ENCODE results near the gene SLC25A39.
A peak's percentile ranks its signal among the peaks of the same experiment; 100 is the strongest.
"Not testable (repeated sequence)": the region's sequence is repeated elsewhere in the genome, so short reads cannot be mapped to it uniquely, and the experiment has no call there.

Gene SLC25A39

DNA sequence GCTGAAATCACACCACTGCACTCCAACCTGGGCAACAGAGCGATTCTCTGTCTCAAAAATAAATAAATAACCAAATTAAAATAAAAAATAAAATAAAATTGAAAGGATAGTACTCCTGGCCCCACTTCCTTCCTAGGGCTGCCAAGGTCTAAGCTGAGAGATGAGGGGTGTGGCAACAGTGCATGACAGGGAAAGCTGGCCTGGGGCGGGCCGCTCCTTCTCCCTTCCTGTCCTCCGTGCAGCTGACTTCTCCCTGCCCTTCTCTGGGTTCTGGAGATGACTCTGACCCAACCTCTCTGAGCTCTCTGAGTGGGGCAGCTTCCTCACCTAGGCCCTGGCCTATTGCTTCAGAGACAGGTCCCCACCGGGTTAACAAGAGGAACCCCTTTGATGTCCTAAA, 8.7 kb upstream of the SLC25A39 start:
- no peak for DNase-seq

DNA sequence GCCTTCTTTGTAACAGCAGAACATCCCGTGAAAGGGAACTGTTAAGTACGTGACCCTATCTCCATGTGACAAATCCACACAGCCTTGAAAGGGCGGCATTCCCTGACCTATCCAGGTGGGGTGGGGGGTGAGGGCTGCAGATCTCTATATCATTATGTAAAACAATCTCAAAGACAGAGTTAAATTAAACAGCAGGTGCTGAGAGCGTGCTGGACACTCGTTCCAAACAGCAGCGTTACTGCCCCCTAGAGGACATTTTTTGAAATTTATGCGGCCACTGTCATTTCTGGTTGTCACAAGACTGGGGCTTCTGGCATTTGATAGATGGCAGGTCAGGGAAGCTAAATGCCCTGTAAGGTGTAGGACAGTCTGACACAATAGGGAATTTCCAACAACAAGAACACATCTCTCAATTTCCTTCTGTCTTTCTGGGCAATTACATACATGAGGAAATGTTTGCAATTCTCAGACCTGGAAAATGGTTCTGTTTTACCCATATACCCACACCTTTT, 6.7 kb upstream of the SLC25A39 start:
- peak; percentile 67 for DNase-seq

DNA sequence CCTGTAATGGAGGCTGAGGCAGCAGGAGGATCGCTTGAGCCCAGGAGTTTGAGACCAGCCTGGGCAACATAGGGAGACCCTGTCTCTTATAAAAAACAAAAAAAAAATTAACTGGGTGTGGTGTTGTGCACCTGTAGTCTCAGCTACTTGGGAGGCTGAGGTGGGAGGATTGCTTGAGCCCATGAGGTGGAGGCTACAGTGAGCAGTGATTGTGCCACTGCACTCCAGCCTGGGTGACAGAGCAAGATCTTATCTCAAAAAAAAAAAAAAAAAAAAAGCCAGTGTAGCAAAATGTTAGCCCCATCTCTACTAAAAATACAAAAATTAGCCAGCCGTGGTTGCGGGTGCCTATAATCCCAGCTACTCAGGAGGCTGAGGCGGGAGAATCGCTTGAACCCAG, 5.6 kb upstream of the SLC25A39 start:
- not testable (repeated sequence) for DNase-seq

DNA sequence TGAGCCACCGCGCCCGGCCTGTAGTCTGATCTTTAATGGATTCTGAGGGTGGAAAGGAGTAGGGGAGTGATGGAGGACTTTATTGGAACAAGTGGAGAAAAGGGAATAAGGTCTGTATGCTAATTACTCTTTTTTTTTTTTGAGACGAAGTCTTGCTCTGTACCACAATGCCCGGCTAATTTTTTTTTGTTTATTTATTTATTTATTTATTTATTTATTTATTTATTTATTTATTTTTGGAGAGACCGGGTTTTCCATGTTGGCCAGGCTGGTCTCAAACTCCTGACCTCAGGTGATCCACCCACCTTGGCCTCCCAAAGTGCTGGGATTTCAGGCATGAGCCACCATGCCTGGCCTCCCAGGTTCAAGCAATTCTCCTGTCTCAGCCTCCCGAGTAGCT, 4.9 kb upstream of the SLC25A39 start:
- DNase-seq: not testable (repeated sequence)

DNA sequence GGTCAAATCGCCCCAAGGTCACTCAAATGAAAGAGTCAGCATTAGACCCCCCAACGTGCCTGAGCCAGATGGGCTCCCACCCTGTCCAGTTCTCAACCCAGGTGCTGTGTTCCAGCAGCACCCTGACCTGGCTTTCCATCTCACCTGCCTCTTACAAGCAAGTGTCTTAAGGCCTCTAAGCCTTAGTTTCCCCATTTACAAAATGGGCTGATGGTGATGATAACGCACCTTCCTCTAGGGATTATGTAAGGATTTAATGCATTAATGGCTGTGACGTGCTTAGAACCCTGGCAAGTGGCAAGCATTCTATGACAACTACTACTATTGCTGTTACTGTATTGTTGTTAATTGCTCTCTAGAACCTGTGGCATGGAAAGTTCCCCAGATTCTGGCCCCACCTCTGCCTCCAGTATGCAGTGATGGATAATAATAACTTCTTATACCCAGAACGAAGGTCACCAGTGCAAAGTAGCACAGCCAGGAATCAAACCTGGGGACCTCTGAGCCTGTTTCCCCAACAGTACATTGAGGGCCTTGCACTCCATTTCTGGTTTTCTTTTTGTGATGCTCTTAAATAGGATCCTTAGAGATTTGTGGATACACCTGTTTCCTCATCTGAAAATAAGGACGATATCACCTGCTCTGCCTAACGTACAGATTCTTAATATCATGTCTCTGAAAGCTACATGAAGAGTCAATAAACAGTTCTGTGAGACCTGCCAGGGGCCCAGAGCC, 3.3 kb upstream of the SLC25A39 start:
- DNase-seq: no peak

DNA sequence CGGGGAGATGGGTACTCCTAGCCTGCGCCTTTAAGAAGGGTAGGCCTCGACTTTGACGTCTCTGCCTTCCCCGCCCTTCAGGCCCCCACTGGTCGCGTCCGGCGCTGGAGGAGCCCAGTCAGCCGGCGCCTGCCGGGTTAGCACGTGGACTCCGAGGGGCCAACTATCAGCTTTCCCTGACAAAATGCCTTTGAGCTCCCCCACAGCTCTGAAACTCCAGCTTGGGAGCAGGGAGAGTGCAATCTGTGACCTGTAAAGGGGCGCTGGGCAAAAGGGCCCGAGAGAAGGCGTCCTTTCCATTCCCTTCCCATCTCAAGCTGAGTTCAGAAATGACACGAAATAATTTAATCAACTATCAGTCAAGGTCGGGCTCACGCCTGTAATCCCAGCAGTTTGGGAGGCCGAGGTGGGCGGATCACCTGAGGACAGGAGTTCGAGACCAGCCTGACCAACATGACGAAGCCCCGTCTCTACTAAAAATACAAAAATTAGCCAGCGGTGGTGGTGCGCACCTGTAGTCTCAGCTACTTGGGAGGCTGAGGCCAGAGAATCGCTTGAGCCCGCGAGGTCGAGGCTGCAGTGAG, 2.3 kb upstream of the SLC25A39 start:
- peak; percentile 98 for DNase-seq

DNA sequence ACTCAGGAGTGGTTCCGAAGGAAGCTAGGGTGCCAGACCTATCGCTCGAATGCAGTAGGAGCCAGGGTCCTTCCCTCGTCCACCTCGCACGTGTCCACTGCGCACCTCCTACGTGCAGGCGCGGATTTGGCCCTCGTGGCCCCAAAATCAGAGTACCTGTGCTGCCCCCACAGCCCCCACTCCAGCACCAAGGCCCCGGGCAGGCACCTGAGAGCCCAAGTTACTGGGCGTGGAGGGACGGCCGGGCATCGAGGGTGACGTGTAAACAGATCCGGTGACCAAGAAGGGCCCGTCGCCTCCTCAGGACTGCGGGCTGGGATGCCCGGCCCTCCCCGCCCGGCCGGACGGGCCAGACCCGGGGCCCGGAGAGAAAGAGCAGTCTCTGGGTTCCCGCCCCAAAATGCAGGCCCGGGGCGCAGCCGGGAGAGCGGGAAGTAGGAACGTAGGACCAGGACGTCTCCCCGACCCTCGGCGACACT, 492 bp downstream of the SLC25A39 start:
- DNase-seq: no peak

DNA sequence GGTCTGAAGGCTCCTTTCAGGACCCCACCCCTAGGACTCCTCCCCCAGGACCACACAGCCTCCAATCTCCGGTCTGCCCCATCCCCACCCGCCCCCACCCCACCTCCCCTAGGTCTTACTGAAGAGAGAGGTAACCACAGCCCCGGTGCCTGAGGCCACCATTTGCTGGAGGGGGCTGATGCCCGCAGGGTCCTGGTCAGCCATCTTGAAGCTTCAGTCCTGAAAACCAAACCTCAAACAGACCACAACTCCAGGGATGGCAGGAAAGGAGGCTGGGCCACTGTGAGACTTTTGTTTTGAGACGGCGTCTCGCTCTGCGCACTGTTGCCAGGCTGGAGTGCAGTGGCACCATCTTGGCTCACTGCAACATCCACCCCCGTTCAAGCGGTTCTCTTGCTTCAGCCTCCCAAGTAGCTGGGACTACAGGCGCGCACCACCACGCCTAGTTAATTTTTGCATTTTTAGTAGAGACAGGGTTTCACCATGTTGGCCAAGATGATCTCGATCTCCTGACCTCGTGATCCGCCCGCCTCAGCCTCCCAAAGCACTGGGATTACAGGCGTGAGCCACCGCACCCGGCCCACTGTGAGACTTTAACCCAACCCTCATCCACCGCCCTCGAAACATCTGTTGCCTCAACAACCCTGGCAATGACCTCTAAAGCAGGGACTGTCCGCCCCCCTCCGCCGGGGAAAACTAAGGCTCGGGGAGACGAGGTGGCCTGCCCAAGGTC, 1.1 kb downstream of the SLC25A39 start:
- peak; percentile 20 for DNase-seq

DNA sequence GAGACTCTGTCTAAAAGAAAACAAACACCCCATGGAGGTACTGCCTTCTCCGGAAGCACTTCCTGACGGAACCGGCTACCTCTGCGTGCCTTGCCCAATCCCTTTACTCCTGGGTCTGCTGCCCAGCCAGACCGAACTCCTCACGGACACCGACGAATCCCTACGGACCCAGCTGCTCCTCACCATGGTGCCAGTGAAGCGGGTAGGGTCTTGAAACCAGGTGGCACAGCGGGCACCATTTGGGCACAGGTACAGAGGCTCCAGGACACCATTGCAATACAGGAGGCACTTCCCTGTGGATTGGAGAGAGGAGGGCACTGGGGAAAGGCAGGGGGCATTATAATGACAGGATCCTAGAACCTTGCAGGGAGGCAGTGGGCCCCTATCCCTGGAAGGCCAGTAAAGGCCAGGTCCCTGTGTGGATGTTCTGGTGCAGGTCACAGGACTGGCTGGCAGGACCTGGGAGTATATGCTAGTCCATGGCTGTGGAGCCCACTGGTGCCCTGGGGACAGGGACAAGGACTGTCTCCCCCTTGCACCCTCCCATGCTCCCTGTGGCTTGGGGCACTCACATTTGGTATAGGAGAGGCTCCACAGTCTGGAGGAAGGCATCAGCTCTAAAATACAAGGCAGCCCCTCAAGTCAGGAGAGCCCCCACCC, 2.3 kb downstream of the SLC25A39 start:
- no peak for DNase-seq

DNA sequence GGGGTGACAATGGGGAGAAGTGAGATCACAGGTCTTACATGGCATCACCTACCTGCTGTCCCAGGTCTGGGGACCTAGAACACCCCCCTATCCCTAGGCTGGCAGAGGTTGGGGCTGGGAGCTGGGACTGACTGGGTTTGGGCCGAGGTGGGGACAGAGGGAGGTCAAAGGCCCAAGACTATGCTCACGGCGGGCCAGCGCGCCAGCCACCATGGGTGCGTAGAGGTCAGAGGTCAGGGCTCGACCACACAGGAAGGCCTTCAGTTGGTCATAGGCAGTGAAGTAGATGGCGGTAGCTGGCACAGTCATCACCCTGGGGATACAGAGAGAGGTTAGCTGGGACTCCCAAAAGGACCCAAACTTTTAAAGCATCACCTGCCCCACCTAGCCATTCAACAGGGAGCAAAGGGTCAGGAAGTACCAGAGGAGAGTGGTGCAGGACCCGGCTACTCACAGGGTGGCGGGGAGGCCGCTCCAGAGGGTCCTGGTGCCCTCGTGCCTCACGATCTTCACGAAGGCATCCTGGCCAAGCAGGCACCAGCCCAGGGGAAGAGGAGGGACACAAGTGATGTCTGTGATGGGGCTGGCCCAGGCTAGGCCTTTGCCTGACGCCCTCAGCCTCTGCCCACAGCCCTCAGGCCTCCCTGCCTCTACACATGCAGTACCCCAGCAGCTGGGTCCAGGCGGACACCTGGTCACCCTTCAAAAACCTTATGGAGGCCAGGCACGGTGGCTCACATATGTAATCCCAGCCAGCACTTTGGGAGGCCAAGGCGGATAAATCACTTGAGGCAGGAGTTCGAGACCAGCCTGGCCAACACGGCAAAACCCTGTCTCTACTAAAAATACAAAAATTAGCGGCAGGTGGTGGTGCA, 3.1 kb downstream of the SLC25A39 start:
- no peak for DNase-seq

DNA sequence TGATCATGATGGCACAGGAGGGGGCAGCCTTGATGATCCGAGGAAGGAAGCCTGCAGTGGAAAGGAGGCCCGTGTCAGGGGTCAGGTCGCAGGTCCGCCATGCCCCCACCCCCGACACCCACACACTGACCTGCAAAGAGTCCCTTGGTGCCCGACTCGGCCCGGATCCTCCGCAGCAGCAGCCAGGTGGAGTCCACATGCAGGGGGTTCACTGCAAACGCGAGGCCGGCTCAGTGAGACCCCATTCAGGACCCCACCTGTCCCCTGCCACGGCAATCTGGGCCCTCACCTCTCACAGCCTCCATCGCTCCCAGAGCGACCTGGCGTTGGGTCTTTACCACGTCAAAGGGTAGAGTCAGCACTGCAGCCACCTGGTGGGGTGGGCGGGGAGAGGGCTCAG, 4.6 kb downstream of the SLC25A39 start:
- no peak for DNase-seq

DNA sequence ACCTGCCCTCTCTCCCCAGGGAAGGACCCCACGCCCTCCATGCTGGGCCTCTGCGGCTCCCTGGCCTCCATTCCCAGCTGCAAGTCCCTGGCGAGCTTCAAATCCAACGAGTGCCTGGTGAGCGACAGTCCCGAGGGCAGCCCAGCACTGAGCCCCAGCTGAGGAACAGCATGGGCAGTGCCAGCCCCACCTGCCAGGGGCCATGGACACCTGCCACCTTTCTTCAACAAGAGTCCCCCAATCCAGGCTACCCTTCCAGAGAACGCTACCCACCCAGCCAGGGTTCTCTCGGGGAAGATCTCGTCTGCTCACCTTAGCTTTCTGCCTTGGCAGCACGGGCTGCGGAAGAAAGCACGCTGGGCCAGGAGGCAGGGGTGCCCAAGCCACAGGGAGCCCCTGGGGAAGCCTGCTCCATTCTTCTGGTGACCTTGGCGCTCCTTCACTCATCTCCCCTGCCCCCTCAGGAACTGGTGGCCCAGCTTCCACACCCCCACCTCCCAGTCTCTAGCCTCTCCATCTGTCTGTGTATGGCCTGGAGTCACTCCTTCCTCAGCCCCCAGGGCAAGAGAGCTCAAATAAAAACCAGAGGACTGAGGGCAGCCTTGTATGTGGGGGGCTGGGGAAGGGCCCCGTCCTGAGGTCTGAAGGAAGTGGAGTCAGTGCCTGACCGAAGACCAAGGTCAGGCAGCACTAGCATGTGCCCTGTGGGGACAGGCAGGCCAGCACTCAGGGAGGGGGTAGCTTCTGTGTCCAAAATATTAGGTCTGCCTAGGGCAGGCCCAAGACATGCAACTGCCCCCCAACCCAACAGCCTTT, 6.3 kb downstream of the SLC25A39 start:
- no peak for DNase-seq

DNA sequence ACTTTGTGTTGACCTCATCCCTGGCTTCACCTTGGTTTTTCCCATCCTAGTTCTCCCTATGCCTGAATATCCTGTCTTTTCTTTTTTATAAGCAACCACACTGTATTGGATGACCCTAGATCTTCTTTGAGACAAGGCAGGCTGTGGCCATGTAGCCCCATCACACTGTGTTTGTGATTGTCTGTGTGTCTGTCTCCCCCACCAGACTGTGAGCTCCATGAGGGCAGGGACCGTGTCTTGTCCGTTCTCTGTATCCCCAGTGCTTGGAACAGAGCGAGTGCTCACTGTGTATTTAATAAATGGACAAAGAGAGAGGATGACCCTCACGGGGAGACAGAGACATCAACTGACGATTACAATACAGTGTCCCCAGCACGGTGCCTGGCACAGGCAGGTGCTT, 7.1 kb downstream of the SLC25A39 start:
- DNase-seq: no peak

DNA sequence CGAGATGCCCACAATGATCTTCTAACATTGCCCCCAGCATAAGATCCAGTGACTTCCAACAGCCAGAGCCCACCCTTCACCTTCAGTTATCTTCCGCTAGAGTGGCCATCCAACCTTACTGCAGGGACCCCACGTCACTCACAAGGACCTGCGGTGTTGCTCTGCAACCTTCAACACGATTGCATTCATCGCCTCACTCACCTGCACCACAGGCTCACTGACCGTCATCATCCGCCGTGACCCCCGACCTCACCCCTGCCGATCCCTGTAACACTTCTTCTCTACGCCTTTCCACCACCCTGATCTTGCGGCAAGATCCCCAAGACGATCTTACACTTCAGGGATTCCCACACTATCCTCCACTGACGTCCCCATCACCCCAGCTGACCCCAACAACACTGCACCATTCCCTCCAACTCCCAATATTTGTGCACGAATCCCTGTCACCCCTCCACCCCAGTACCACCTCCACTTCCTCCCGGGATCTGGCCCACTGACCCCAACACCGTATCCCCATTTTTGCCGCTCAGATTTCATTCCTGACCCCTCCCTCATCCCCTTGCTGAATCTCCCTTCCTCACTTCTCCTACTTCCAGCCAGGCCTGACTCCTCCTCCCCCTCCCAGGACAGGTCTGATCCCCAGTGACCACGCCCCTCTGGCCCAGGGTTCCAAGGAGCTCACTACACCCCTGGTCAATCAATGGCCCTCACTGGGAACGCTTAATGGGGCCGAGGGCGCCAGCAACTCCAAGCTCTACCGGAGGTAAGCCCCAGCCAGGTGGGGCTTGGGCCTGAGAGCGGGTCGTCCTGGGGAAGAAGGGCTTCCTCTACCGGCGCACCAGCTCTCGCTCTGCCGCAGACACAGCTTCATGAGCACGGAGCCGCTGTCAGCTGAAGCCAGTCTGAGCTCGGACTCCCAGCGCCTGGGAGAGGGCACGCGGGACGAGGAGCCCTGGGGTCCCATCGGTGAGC, 8.6 kb downstream of the SLC25A39 start:
- no peak for DNase-seq

DNA sequence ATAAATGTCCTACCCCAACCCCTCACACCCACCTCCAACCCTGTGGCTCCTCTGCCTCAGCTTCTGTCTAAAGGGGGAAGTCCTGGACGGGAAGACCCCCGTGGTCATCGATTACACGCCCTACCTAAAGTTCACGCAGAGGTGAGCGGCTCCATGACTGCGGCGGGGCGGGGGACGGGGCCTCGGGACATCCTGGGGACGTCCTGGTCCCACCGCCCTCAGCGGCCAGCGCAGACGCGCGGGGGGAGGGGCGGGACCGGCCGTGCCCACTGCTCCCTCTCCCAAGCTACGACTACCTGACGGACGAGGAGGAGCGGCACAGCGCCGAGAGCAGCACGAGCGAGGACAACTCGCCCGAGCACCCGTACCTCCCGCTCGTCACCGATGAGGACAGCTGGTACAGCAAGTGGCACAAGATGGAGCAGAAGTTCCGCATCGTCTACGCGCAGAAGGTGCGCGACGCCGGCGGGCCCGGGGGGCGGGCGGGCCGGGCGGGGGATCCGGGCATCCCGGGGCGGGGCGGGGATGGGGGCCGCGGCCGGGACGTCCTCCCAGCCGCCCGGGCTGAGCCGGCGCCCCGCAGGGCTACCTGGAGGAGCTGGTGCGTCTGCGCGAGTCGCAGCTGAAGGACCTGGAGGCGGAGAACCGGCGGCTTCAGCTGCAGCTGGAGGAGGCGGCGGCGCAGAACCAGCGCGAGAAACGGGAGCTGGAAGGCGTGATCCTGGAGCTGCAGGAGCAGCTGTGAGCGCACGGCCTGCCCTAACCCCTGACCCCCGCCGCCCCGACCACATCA, 9.6 kb downstream of the SLC25A39 start:
- DNase-seq: no peak

DNA sequence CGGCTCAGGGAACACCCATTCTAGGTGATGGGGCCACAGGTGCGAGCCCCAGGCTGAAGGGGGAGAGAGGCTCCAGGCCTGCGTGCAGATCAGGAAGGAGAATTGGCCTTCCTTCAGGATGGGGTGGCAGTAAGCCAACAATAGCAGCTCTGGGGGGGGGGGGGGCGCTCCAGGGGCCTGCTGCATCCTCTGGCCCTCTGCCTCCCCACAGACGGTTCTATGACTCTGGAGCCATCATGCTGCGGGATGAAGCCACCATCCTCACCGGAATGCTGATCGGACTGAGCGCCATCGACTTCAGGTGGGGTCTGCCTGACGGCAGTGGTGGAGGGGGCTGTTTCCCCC, 10.1 kb downstream of the SLC25A39 start:
- DNase-seq: no peak

DNA sequence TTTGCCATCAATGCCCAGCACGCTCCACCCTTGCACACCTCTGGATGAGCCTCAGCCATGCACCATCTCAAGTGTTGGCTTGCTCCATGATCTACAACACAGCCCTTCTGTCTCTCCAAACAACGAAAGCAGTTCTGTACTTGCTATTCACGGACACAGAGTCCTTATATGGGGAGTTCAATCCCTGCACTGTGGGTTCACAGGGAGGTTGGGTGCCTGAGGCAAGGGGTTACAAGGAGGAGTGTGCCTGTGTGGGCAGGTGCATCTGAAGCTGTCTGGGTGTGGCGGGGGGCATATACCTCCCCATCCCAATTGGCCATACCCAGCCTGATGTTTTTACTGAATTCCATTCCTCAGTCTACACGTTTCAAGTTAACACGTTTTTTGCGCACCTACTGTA, 10.6 kb downstream of the SLC25A39 start:
- no peak for DNase-seq

DNA sequence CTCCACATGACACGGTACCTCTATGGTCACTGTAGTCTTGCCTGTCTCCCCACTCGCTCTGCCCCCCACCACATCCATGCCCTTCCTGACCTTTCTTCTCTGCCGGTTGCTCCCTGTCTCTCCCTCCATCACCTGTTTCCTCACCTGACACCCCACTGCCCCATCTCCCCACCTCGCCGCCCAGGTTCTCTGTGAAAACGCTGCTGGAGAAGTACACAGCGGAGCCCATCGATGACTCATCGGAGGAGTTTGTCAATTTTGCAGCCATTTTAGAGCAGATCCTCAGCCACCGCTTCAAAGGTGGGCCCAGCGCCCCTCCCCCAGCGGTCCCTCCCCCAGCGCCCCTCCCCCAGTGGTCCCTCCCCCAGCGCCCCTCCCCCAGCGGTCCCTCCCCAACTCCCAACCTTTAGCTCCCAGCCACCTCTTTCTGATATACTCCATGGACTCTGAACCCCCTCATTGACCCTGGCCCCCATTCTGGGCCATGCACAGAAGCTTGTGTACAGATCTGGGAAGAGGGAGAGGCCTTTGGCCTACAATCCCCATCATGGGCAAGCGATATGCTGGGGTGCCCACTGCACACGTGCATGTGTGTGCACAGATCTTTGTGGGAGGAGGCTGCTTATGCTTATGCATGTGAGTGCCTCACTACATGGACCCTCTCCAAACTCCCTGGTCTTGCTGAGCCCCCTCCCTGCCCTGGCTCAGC, 12.1 kb downstream of the SLC25A39 start:
- DNase-seq: no peak
